Mesangial cell (primary cell): ENCODE data around the gene ABCF2. TPM values are rescaled to one million over a fixed set of nuclear protein-coding genes. Genes with fewer than 3 reads are reported as not detected.

Source experiments
- total RNA-seq: library from RNA; depleted of rRNA; stranded (reverse); fragments of >200 nt; gene quantifications from 2 replicates; pipeline ENCODE4 v1.2.3, GENCODE V29; 2015

The ABCF2 gene
- total RNA-seq, result 39.0 and 55.7 TPM in 2 replicates

GRCh38 chr7:151226875-151227782, at the start of gene ABCF2:
ABCF2 (minus strand) TSS chr7:151227205; CDS start chr7:151226458, 747 bp downstream.

GRCh38 chr7:151248346-151249033, 21.5 kb upstream of the ABCF2 start, which contains the start of gene SMARCD3:
SMARCD3 (minus strand) TSS chr7:151248694; CDS start chr7:151248562, 132 bp downstream.

GRCh38 chr7:151232091-151232916, 5.3 kb upstream of the ABCF2 start, which contains the start of gene CHPF2:
CHPF2 (plus strand) TSS chr7:151232483; CDS start chr7:151234012, 1,529 bp downstream.

GRCh38 chr7:151210087-151210854, 16.7 kb downstream of the ABCF2 start, which contains the start of gene H2BK1:
H2BK1 (minus strand) TSS chr7:151210488; CDS start chr7:151210318, 170 bp downstream.

GRCh38 chr7:151186640-151187408, 40.2 kb downstream of the ABCF2 start, which contains the start of gene ASB10:
ASB10 (minus strand) TSS chr7:151187250; CDS start chr7:151187130, 120 bp downstream.

GRCh38 chr7:151167197-151167961, 59.6 kb downstream of the ABCF2 start, which contains the start of gene GBX1:
GBX1 (minus strand) TSS chr7:151167694; CDS start chr7:151167548, 146 bp downstream.

Other genes starting within 250 kb of the ABCF2 start
- gene KCNH2, start 248.9 kb downstream of the ABCF2 start, total RNA-seq, result 1.4 and 2.3 TPM in 2 replicates
- gene NOS3, start 236.2 kb downstream of the ABCF2 start, total RNA-seq, result 2.0 and 4.3 TPM in 2 replicates
- under 0.01 and 0.33 TPM in 2 replicates for gene ATG9B, start 202.7 kb downstream of the ABCF2 start, total RNA-seq
- gene ABCB8, start 198.8 kb downstream of the ABCF2 start, total RNA-seq, result 35.2 and 52.0 TPM in 2 replicates
- 0.38 TPM in 1 of 2 replicates, not detected in the other for gene ASIC3, start 178.7 kb downstream of the ABCF2 start, total RNA-seq
- 23.0 and 33.3 TPM in 2 replicates for gene CDK5, start 169.3 kb downstream of the ABCF2 start, total RNA-seq
- 177 and 233 TPM in 2 replicates for gene SLC4A2, start 167.6 kb downstream of the ABCF2 start, total RNA-seq
- gene FASTK, start 146.4 kb downstream of the ABCF2 start, total RNA-seq, result 77.7 and 91.1 TPM in 2 replicates
- gene TMUB1, start 143.7 kb downstream of the ABCF2 start, total RNA-seq, result 78.5 and 88.0 TPM in 2 replicates
- gene AGAP3, start 140.7 kb downstream of the ABCF2 start, total RNA-seq, result 59.5 and 69.5 TPM in 2 replicates
- gene GBX1, start 59.5 kb downstream of the ABCF2 start, total RNA-seq, result not detected in 2 replicates
- gene ASB10, start 40.0 kb downstream of the ABCF2 start, total RNA-seq, result not detected in 2 replicates
- gene H2BK1, start 16.7 kb downstream of the ABCF2 start, total RNA-seq, result not detected in 2 replicates
- 66.8 and 80.9 TPM in 2 replicates for gene CHPF2, start 5.3 kb upstream of the ABCF2 start, total RNA-seq
- 11.1 and 51.8 TPM in 2 replicates for gene SMARCD3, start 21.5 kb upstream of the ABCF2 start, total RNA-seq
- gene NUB1, start 114.6 kb upstream of the ABCF2 start, total RNA-seq, result 23.6 and 27.2 TPM in 2 replicates
- 0.33 and 43.2 TPM in 2 replicates for gene WDR86, start 182.8 kb upstream of the ABCF2 start, total RNA-seq
- gene CRYGN, start 212.9 kb upstream of the ABCF2 start, total RNA-seq, result 1.3 TPM in 1 of 2 replicates, not detected in the other